Kidney (tissue), 14 donors: ENCODE data around the gene TAF6L. TPM values are rescaled to one million over a fixed set of nuclear protein-coding genes. Genes with fewer than 3 reads are reported as not detected.

ENCODE experiments used
- DNase-seq, 5 donors: peaks; one replicate each; pipeline ENCODE4 v3.0.0-alpha.2; 2013 to 2020
- FAIRE-seq: peaks from 2 replicates; lab custom pipeline; 2012; peaks lifted over from hg19 to GRCh38; lab: Jason Lieb, UNC
- H3K27ac ChIP-seq, 2 donors: one replicate each; pipeline ENCODE4 v1.7.0; 2013; ENCODE audit warnings: low read depth in 2 of 2, low read length in 2 of 2, inconsistent platforms in 1 of 2
- H3K27me3 ChIP-seq: one replicate; pipeline ENCODE4 v1.7.1; 2013; ENCODE audit warnings: low read length, inconsistent platforms; ENCODE audit not compliant: control insufficient read depth, insufficient read depth
- H3K36me3 ChIP-seq, 3 donors: one replicate each; pipeline versions ENCODE4 v1.7.0 to v1.7.1; 2013; ENCODE audit warnings: low read length in 3 of 3, control low read depth in 1 of 3, inconsistent platforms in 1 of 3; ENCODE audit not compliant: insufficient read depth in 3 of 3, control insufficient read depth in 2 of 3
- H3K4me1 ChIP-seq, 3 donors: one replicate each; pipeline versions ENCODE4 v1.7.0 to v1.7.1; 2013; ENCODE audit warnings: low read length in 3 of 3, inconsistent platforms in 1 of 3, low read depth in 1 of 3; ENCODE audit not compliant: control insufficient read depth in 2 of 3, insufficient read depth in 2 of 3
- H3K4me3 ChIP-seq, 3 donors: one replicate each; pipeline versions ENCODE4 v1.7.0 to v1.8.1; 2013; ENCODE audit warnings: low read length in 3 of 3, control low read depth in 1 of 3, inconsistent platforms in 1 of 3
- H3K9ac ChIP-seq, 3 donors: one replicate each; pipeline versions ENCODE4 v1.7.0 to v1.7.1; 2013; ENCODE audit warnings: low read length in 3 of 3, control low read depth in 1 of 3, inconsistent platforms in 1 of 3
- H3K9me3 ChIP-seq, 3 donors: one replicate each; pipeline versions ENCODE4 v1.7.0 to v1.7.1; 2013; ENCODE audit warnings: low read length in 3 of 3, control low read depth in 1 of 3, inconsistent platforms in 1 of 3; ENCODE audit not compliant: control insufficient read depth in 2 of 3, insufficient read depth in 1 of 3
- CTCF ChIP-seq: IDR thresholded peaks from 3 replicates; pipeline ENCODE4 v1.5.1; 2012; ENCODE audit warnings: mild to moderate bottlenecking, moderate library complexity, borderline replicate concordance; ENCODE audit not compliant: insufficient read depth; ENCODE audit errors: extremely low read depth
- intact Hi-C: fragments of 100-400 bp; cut with DNase I; formaldehyde crosslinking; loops from one replicate; pipeline ENCODE4 v1.11.1; 2022
- polyA plus RNA-seq: library from polyadenylated mRNA; stranded (reverse); fragments of 350-450 nt; fragmentation: Illumina TruSeq; extraction: RNeasy Lipid Tissue Mini Kit (QIAGEN cat#74804); gene quantifications from one replicate; pipeline ENCODE4 v1.2.3, GENCODE V29; 2014; ENCODE audit warnings: low read depth, low replicate concordance; ENCODE audit not compliant: insufficient read depth
- total RNA-seq: library from RNA; stranded (reverse); fragmentation: NEBNext Ultra II Directional; extraction: Animal tissue kit (Norgen Biotek cat#: 25700); gene quantifications from one replicate; pipeline ENCODE4 v1.2.1, GENCODE V29; 2021
- donor health status: control.
- donor health status: control.
- donor health status: control.
- donor health status: control.
- donor health status: control.
- donor health status: DM: yes; HTN: yes; CAD: no.
- donor health status: Normal renal cell carcinoma (clear cell type).

TAF6L gene
- total and polyA plus RNA-seq, 2 donors from 2014 or later = 19.3 to 27.1 TPM

- DNase-seq (peak in 1 of 5 donors; percentile 39), FAIRE-seq (no peak)
- no peaks in the 10 kb centered on the region for H3K27me3 ChIP-seq
- no peak for TF ChIP-seq CTCF
- H3K9ac ChIP-seq = peak overlapping the region in 2 of 3 donors; percentile 9 to 46
- no peak overlapping the region for H3K4me3 ChIP-seq
- peaks cover 0 to 18% (median 7%) of the 10 kb centered on the region in 3 donors for H3K36me3 ChIP-seq
- no peaks in the 10 kb centered on the region for H3K9me3 ChIP-seq
- H3K27ac ChIP-seq = no peak overlapping the region
- intact Hi-C loops = loop anchor here (10.0 kb wide), 1 partner anchor 76 kb away; no protein-coding TSS in a partner anchor
- peaks cover 4 to 26% (median 24%) of the 10 kb centered on the region in 3 donors for H3K4me1 ChIP-seq
Observed at GRCh38 chr11:62788991-62789390, 17.8 kb downstream of the TAF6L start.

GRCh38 chr11:62789576-62789975 lies 18.4 kb downstream of the TAF6L start:
- TF ChIP-seq CTCF = no peak
- no peaks in the 10 kb centered on the region for H3K9me3 ChIP-seq
- DNase-seq = peak in 1 of 5 donors; percentile 32
- no peak overlapping the region for H3K27ac ChIP-seq
- FAIRE-seq = no peak
- H3K36me3 ChIP-seq = peaks cover 2 to 23% (median 11%) of the 10 kb centered on the region in 3 donors
- no peak overlapping the region for H3K4me3 ChIP-seq
- H3K27me3 ChIP-seq = no peaks in the 10 kb centered on the region
- H3K9ac ChIP-seq = no peak overlapping the region
- H3K4me1 ChIP-seq = peaks cover 4 to 26% (median 24%) of the 10 kb centered on the region in 3 donors
- intact Hi-C loops = loop anchor here (10.0 kb wide), 1 partner anchor 75 kb away; no protein-coding TSS in a partner anchor

DNA sequence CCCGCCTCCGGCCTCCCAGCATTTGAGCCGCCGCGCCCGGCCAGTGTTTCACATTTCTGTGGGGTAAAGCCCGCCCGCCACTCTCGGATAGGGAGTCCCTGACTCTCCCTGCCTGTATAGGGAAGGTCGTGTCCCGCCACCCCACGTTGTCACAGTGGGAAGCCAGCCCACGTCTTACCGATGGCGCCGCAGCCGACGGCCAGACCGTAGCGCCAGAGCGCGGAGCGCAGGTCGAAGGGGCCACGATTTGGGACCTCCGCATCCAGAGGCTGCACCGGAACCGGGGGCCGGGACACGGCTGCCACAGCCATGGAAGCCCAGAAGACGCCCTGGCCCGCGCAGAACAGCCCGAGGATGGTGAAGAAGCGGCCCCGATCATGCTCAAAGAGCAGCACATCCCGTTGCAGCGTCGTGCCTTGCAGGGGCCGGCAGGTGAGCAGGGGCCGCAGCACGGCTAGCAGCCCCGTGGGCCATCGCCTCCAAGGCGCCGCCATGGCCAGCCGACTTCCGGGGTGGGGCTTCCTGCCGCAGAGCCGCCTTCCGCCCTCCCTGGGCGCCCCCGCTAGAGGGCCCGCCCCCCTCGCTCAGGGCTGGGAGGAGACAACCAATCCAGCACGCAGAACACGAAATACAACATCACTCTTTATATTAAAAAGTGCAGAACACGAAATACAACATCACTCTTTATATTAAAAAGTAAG lies 20.5 kb downstream of the TAF6L start, which contains the start of gene TMEM223:
TSS of gene TMEM223 (minus strand) at position 506 of the 701 bp plus-strand sequence. CDS start at position 494, 12 bp downstream.
- Histone ChIP-seq H3K36me3 (peaks cover 6 to 44% (median 27%) of the 10 kb centered on the region in 3 donors), H3K9me3 (no peaks in the 10 kb centered on the region), H3K27ac (peak within 1 kb of the TSS; percentile 66 to 85), H3K4me3 (peak within 1 kb of the TSS; percentile 74 to 91 (median 74)), H3K9ac (peak within 1 kb of the TSS; percentile 52 to 88 (median 84)), H3K4me1 (peaks cover 0 to 19% (median 15%) of the 10 kb centered on the region in 3 donors), H3K27me3 (no peaks in the 10 kb centered on the region)
- peak; percentile 88 to 95 (median 92) for DNase-seq
- intact Hi-C loops = no loop called here
- TF ChIP-seq CTCF = peak; percentile 15
- no peak for FAIRE-seq
